GM12891 (cell line): Measurements from ENCODE around the gene OXGR1.

Source experiments
- PAX5 ChIP-seq: IDR thresholded peaks from 2 replicates; pipeline ENCODE4 v1.6.1; 2011; ENCODE audit warnings: low read length, moderate library complexity, mild to moderate bottlenecking; ENCODE audit not compliant: insufficient read depth, severe bottlenecking
- POLR2A ChIP-seq: IDR thresholded peaks from 2 replicates; pipeline ENCODE4 v1.6.1; 2011; ENCODE audit warnings: low read depth, low read length, control low read depth
- POLR2AphosphoS5 ChIP-seq: IDR thresholded peaks from 2 replicates; pipeline ENCODE4 v1.6.1; 2011; ENCODE audit warnings: low read depth, low read length, control low read depth
- POU2F2 ChIP-seq: IDR thresholded peaks from 2 replicates; pipeline ENCODE4 v1.6.1; 2011; ENCODE audit warnings: low read depth, mild to moderate bottlenecking, control low read depth, low read length, moderate library complexity
- SPI1 ChIP-seq: IDR thresholded peaks from 2 replicates; pipeline ENCODE4 v1.6.1; 2011; ENCODE audit warnings: low read depth, low read length, control low read depth
- TAF1 ChIP-seq: IDR thresholded peaks from 2 replicates; pipeline ENCODE4 v1.6.1; 2011; ENCODE audit warnings: low read depth, low read length, control low read depth

GRCh38 chr13:96968027-96968426 lies 26.2 kb downstream of the OXGR1 start:
- no peak for TF ChIP-seq POLR2A
- TF ChIP-seq TAF1, result no peak
- TF ChIP-seq POLR2AphosphoS5, result no peak
- TF ChIP-seq PAX5, result no peak
- TF ChIP-seq SPI1, result no peak
- no peak for TF ChIP-seq POU2F2
